Stromal cell of bone marrow (primary cell): ENCODE results near the gene USH2A.

Source experiments
- DNase-seq: peaks from one replicate; pipeline ENCODE4 v3.0.0-alpha.2; 2012; ENCODE audit warnings: low read depth

The USH2A gene

DNA sequence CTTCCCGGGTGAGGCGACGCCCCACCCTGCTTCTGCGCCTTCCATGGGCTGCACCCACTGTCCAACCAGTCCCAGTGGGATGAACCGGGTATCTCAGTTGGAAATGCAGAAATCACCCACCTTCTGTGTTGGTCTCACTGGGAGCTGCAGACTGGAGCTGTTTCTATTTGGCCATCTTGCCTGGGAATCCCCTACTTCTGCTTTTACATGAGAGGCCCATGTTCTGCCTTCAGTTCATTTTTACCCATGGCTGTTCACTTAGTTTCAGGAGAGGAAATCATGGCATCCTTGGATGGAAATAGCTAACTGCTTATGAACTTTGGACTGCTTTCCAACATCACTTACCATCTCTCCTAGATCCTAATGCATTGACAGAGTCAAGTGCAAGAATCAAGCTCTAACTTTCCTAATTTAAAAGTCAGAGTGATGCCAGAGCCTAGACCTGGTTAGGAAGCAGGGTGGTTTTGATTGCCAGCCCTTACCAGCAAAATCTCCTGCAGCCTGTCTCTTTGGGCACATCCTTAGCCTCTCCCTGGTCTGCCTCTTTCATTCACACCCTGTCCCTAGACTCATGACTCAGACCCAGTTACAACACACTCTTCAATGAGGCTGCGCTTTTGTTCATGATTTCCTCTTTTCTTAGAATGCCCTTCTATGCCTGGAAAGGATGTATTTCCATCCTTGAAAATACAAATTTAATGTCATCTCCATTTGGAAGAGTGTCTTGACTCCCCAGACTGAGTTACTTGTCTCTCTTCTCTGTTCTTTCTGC, 719.0 kb downstream of the USH2A start:
- DNase-seq, result peak; percentile 41

DNA sequence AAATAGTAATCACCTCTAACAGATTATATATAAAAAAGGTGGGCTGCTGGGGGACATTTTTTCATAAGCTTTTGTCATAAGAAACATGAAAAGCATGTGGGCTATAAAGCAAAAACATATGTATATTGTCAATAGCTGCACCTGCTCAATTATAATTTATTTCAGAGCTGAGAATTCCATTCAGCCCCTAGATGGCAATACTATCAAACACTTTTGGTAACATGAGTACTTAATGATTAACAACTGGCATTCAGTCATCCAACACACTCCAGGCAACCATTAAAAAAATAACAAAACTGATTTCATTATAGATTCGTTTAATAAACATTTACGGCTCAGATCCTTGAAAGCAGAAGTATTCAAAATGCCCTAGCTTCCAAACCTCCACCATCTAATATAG, 741.0 kb downstream of the USH2A start:
- no peak for DNase-seq

DNA sequence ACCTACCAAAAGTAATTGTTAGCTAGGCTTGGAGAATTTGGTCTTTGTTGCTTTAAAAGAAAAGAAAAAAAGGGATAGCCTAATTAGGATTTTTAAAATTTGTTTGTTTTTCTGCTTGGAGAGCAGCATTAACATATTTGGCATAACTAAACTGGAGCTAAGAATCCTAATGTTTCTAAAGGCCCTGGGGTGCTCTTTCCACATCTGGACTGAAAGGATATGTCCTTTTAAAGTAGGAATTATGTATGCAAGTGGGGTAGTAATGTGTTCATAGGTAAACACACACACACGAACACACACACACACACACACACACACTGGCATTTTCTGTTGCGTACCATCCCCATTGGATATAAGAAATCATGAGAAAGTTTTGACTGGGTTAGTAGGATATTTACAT, 742.2 kb downstream of the USH2A start:
- no peak for DNase-seq

DNA sequence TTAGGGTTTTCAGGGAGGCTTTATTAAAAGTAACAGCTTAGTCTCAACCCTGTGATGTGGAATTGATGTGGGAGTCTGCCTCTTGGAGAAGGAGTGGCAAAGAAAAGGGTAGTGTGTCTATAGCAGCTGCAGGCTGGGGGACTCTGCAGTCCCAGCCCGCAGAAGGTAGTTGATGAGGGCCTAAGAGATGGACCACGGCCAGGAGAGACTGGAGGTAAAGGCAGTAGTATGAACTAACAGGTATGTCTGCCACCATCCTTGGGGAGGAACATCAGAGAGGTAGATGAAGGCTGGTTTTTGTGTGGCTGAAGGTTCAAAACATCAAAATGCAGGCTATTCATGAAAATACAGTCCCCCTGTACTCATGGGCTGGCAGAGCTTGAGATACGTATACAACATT, 744.0 kb downstream of the USH2A start:
- no peak for DNase-seq

DNA sequence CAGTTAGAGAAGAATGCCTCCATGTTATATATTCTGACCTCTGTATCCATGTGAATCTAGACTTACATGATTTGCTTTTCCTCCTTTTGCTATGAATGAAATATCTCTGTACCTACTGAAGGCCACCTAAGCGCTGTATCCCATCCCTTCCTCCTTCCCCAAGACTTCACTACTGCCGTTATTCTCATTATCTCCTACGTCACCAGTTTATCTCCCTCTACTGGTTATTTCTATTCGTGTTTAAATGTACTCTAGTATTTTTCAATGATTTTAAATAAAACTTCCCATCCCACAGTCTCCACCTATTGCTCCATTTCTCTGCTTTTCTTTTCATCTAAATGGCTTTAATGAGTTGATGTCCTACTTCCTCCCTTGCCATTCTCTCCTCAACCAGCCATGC, 746.1 kb downstream of the USH2A start:
- no peak for DNase-seq

DNA sequence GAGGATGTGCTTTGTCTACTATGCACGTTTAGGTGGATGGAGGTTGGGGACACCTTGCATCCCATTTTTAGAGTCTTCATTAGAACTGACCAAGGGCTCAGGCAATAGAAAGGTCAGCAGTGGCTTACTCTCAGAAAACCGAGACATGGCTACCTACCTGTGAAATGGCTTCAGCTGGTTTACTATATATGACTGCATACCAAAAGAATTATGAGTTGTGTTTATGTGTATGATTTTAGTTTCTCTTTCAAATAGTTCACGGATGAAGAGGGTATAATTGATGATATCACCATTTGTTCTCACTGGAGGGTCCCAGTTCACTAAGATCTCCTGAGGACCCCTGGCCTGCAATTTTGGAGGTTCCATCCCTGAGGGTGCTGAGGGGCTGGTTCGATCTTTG, 749.3 kb downstream of the USH2A start:
- no peak for DNase-seq

DNA sequence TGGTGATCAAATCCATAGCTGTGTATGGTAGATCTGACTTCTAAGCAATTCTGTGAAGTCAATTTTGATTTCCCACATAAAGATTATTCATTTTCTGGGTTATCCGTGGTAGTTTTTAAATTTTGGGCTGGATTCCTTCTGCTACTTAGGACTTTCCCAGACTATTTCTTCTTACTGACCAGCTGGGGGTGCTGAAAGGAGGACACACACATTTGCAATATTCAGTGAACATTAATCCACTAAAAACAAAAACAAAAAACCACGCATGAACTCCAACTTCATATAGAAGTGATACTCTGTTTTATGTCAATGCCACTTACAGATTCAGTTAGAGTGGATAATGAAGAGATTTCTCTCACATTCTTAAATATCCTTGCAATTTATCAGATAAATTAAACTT, 750.8 kb downstream of the USH2A start:
- no peak for DNase-seq

DNA sequence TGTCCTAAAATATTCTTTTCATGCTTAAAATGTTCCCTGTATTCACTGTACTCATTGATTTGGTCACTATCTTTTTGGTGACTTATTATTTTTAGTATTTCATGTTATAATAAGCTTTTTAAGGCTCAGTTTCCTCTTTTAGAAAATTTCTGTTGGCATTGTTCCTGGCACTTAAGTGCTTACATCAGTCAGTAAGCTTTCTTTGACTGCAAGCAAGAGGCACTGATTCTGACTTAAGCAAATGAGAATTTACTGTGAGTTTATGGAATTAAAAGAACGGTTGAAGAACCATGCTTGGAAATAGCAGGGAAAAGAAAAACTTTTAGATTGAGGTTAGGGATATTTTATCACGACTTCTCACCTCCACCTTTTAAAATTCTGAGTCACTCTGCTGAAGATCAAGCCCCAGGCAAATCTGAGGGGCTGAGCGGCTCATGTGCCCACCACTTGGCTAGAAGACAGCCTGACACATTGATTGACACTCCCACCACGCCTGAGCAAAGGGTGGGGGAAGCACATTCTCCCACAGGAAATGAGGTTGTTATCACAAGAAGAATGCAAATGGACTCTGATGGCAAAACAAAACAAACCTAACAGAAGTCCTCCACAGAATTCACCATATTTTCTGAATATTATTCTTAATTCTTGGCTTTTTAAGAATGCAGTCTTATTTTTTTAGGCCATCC, 753.3 kb downstream of the USH2A start:
- DNase-seq, result no peak

DNA sequence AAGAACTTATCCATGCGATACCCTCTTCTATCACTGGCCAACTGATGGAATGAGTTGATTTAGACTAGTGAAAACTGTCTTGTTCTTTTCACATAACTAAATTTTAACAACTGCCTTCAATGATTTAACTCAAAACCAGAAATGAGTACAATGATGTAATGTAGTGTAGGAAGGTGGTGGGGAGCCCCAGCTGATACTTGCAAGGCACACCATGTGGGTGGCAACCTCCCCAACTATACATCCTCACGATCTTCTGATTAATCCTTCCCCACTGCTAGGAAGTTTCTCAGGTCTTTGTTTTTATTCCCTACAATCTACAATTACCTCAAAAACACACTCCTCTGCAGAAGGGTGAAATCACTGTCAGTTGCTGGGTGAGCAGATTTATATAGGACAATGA, 755.5 kb downstream of the USH2A start:
- DNase-seq, result no peak

DNA sequence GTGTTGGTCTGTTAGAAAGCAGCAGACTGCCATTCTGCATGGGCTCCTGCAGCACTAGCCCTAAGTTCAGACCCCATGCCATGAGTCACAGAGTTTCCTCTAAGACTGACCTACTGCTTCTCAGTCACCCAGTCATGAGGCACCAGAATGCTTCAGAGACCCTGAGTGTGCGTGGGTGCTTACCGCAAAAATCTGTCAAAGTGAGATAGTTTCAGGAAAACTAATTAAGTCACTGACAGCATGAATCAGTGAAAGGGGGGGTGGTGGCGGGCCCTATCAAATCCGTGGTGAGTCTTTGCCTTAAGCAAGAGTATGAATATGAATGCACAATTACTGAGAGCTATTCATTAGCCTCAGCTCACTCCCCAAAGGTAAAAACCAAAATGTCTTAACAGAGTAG, 758.0 kb downstream of the USH2A start:
- peak; percentile 25 for DNase-seq

DNA sequence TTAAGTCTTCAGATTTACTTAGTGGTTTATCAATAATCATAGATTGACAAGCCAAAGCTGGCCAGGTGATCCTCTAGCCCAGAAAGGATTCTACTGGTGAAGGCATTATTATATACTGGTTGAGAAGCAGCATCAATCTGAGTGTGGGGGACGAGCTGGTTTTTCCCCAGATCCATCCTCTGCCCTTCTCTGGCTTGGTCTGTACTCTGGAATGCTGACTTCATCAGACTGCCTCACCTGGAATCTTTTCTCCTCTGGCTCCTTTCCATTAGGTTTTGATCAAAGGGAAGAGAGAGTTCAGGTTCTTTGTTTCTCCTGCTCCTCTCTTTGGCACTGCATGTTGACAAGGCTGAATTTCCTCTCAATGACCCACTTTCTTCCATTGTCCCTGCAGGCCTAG, 762.2 kb downstream of the USH2A start:
- no peak for DNase-seq

DNA sequence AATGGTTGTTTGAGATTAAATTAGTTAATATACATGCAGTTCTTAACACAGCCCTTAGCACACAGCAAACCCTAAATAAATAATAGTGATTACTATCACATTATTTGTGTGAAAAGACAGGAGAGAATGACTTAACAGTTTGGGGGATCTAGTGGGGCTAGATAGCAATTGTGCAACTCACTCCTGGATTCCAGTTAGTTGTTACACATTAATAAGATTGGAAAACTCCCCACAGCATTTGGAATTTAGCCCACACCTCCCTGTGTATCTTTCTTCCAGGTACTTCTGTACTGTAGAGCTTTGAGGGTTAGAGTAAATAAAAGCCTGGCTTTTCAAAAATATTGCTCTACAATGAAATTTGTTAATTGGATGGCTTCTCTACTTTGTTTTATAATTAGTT, 763.0 kb downstream of the USH2A start:
- DNase-seq, result no peak

DNA sequence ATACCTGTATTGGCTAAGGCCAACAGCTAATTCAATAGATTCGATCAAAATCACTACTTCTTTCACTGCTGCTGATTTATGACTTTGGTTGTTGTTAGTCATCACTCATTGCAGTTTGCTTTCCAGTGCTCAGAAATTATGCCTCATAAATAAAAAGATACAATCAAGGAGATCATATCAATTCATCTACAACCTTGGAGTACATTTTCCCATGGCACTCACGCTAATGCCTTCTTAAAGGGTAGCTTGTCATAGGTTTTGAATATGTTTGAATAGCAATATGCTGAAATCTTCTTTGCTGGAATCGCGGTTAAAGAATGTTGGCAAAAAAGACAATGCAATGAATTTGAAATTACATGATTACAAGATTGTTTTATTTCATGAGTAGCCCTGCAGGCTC, 766.2 kb downstream of the USH2A start:
- DNase-seq, result no peak

DNA sequence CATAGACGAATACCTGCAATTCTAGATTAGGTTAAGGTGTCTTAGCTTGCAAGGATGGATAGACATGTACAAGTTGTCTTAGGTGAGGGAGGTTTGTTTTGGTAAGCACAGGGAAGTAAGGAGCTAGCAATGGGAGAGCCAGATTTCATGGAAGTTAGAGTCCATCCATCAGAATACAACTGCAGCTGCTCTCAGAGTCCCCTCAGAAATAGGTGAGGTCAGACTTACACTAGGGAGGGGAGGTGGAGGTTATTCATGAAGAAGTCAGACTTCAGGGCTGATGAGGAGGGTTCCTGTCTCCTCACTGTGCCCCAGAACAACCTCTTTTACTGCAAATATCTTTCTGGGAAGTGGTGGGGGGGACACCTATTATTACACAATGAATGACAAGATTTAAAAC, 770.9 kb downstream of the USH2A start:
- DNase-seq, result no peak

DNA sequence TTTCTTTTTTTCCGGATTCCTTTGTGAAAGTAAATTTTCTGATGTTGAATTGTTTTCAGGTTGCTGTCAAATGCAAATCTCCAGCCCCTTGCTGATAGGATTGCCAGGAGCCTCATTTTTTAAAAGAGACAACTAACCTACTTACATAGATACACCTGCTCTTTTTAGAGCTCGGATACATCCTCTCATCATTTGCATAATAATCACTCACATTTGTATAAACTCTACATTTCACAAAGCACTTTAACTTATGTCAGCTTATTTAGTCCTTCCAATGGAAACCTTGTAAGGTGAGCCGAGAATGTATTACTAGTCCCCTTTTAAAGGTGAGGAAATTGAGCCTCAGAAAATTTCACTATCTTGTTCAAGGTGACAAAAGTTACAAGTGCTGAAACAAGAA, 771.4 kb downstream of the USH2A start:
- DNase-seq, result no peak

DNA sequence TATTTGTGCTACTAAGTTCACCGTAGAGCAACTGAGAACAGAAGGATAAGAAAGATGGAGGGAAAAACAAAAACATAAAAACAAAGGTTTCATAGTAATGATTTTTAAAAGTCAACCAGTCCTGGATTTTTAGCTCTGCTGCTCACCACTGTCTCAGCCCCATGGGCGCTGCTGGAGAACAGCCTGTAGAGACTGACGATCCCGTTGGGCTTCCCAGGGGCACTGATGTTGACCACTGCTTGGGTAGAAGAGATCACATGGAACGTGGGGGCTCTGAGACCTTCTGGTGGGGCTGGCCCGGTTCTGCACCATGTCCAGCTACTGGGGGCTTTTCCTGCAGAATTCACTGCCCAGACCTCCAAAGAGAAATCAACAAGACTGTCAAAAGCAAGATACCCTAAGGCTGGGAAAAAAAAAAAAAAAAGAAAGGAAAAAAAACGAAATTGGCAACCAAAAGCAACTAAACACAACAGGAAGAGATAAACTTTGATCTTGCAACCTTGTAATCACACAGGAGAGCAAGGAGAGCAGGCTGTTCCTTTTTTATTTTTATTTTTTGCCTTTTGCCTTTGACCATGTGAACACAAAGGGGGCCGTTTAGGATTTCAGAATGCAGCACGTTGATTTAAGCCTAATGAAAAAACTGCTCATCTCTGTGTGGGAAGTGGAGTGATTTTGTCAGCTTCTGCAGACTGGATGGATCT, 772.6 kb downstream of the USH2A start:
- no peak for DNase-seq

DNA sequence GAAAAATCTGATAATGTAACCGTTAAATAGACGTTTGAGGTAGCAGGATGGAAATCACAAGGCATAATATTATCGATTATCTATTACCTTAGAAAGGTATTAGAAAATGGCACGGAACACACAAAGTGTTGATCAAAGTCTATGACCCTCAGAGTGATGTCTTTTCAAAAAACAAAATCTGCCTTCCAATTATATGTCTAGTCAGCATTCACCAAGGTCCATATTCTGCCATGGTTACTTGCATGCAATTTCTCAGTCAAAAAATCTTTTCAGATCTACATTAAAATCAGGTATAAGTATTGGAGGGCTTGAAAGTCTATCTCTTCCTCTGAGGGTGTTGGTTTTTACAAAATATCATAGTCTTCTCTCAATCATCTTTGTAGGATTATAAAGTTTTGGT, 774.3 kb downstream of the USH2A start:
- DNase-seq, result no peak

DNA sequence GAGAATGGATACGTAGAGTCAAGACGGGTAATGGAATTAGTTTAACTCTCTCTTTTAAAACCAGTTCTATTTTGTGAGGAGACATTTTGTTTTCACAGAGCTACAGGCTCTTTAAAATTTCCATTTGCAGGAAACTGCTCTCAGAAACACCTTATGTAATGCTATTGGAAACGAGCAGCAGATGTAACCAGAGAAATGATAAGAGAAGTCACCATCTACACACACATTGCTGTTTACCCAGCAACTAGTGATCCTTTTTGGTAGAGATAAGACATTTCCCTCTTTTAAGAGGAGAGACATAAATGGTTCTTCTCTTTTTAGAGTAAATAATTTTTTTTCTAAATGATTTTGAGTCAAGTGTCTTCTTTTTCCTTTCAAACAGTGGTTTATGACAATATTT, 775.5 kb downstream of the USH2A start:
- DNase-seq, result no peak

DNA sequence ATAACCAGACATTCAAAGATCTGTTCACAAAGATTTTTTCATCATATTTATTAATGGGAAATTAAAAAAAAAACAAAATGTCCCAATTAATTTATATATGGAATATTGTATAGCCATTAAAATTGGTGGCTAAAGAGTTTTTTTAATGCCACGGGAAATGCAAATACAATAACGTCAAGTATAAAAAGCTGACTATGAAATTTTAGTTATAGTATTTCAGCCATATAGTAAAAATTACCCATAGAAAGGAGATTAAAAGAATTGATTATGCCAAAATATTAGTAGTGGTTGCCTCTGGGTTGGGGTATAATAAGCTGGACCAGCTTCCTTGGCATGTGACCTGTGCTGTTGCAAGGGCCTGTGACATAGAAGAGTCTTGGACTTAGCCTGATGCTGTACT, 777.4 kb downstream of the USH2A start:
- DNase-seq, result no peak

DNA sequence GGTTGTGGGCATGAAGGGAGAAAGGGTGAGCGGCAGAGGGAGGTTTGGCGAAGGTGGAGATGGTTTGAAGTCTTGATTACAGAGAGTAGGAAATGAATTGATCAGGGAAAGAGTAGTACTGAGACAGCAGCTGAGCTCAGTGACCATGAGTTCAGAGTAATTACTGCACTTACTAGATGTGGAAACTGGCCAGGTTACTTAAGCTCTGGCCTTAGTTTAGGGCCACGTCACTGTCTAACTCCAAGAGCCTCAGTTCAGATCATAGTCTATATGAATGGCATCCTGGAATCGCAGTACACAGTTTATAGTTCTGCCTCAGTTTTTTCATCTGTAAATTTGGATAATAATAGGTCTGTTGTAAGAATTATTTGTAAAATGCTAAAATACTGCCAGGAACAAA, 778.1 kb downstream of the USH2A start:
- no peak for DNase-seq

DNA sequence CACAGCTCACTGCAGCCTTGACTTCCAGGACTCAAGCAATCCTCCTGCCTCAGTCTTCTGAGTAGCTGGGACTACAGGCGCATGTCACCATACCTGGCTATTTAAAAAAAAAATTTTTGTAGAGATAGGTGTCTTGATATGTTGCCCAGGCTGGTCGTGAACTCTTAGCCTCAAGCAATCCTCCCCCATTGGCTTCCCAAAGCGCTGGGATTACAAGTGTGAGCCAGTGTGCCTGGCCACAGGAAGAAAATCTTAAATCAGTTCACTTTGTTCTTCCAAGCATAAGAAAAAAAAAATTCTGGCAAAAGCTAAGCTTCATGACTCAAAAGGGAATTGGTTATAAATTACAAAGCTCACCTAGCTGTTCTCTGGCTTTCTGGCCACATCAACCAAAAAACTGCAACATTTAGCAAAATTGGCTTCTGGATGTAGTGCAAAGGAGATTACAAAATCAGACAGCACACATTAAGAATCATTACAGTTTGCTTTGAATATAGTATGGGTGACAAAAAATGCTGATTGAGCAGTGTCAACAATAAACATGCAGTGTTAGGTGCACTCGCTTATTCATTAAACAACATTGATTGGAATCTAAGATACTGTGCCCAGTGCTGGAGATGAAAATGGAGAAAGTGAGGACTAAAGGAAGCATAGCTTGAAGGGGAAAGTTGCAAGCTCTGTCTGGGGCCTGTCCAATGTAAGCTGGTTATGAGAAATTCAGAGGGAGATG, 779.5 kb downstream of the USH2A start:
- DNase-seq, result no peak

DNA sequence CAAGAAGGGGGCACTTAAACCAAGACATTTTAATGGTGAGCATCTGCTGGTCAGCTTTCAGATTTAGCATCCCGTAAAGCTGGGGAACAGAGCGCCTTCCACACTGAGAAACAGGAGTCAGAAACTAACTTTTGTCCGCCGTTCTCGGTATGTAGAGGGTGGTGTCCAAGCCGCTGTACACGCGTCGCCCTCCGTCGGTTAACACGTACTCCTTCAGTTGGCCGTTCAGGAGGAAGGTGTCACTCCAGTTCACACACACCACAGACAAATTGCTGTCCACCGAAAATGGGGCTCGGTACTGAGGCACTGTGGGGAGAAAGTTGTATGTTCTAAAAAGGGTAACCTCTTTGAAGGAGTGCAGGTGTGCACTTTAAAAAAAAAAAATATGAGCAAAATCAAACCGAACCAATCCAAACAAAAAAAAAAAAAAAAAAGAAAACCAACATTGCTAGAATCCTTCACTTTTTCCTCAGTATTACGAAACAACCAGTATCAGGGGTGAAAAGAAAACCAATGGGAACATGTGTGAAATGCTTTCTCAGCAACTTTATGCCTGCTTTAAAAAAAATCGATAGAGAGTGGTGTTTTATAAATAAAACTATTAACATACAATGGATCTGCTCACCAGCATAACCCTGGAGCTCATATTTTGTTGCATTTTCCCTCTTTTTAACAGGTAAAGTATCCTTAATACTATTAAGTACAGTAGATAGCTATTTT, 782.7 kb downstream of the USH2A start:
- DNase-seq, result no peak
